EL (cell line): ENCODE measurements around the gene FBXW5.

Source experiments
- DNase-seq: peaks from one replicate; pipeline ENCODE4 v3.0.0-alpha.2; 2016

Gene FBXW5

DNA sequence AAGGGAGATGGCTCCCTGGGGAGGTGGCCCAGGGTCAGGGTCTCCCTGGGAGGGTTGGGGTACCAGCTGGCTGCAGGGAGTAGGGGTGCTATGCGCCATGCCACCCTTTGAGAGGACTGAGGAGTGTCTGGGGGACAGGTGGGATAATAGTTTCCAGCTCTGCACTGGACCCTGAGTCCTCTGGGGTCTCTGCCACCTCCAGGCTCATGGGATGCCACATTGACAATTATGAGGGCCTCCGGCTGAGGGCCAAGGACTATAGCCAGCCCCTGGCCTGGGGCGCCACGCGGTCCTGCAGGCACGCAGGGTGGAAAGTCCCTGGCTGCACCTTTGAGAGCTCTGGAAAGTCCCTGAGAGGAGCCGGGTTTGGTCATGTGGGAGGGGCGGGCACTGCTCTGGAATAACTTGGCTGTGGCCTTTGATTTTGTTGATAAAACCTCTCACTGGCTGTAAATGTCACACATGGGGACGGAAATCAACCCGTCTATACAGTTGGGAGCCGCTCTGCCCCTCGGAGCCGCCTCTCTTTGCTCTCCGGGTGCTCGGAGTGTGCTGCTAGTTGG, 42.2 kb downstream of the FBXW5 start:
- DNase-seq: peak; percentile 68

DNA sequence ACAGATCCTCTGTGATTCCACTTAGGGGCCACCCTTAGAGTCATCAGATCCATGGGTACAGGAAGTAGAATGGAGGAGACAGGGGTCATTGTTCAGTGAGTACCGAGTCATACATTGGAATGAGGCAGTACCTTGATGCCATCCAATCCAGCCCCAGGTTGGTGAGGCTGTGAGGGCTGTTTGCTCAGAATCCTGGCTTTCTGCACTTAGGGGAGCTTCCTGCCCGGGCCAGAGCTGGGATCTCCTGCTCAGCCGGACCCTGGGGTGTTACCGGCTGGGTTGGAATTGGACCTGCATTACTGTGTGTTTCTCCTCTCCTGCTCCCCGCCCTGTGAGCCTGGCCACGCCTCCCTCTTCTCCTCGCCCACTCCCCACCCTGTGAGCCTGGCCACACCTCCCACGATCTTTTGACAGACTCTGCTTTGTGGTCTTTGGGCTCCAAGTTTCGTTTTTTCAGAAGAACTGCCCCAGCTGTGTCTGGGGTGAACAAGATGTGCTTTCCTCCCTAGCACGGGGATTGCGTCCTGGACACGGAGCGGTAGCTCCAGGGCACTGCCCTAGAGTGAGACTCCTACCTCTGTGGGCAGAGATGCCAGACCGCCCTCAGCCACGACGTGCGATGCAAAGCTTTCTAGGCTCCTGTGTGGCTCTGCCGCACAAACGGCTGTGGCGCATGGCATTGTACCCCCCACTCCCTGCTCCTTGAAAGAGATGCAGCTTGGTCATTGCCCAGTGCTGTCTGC, 42.9 kb downstream of the FBXW5 start:
- DNase-seq: peak; percentile 63

DNA sequence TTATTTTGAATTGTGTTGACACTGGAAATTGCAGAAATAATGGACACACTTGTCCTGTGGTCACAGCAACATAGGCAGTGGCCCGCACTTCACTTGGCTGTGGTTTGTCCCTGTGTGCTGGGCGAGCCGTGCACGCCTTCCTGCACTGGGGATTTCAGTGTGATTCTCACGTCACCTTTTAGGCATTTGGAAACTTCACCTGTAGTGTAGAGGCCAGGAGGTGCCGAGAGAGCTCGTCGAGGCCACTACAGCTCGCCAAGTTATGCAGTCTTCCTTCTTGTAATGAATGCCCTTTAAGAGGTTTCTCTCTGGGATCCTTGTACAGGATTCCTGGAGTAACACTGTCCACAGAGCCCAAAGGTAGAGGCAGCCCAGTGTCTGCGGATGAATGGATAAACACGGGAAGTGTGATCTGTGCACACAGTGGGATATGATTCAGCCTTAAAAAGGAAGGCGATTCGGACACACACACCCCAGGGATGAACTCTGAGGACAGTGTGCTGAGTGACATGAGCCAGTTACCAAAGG, 43.5 kb downstream of the FBXW5 start:
- DNase-seq: no peak

DNA sequence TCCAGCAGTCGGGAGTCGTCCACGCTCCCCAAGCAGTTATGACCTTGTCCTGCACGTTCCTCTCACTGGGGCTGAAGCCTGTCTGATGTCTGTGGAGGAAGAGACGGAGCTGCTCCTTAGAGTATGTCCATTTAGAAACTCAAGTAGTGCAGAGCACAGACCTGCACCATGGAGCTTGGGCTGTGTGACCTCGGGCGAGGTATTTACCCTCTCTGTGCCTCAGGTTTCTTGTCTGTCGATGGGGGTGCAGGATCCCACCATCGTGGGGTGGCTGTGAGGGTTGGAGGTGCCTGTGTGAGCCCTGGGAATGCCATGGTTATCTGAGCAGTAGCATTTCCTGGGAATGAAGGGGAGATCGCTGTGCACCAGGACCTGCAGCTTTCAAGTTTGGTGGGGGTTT, 44.0 kb downstream of the FBXW5 start:
- DNase-seq: no peak

DNA sequence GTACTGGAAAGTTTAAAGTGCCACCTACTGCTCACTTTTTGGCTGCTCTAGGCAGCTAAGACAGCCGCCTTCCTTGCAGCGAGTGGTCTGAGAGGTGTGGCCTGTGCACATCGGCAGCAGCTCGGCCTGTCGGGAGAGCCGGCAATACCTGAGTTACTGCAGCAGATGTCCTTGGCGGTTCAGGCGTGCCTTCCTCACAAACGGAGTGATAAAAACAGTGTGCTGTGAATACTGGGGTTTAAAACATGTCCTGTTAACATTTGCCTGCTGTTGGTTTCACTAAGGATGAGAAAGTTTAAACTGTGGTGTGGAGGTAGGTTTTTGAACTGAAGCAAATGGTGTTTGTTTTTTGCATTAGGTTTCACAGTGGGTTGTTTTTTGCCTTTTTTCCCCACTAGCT, 45.3 kb downstream of the FBXW5 start:
- no peak for DNase-seq

DNA sequence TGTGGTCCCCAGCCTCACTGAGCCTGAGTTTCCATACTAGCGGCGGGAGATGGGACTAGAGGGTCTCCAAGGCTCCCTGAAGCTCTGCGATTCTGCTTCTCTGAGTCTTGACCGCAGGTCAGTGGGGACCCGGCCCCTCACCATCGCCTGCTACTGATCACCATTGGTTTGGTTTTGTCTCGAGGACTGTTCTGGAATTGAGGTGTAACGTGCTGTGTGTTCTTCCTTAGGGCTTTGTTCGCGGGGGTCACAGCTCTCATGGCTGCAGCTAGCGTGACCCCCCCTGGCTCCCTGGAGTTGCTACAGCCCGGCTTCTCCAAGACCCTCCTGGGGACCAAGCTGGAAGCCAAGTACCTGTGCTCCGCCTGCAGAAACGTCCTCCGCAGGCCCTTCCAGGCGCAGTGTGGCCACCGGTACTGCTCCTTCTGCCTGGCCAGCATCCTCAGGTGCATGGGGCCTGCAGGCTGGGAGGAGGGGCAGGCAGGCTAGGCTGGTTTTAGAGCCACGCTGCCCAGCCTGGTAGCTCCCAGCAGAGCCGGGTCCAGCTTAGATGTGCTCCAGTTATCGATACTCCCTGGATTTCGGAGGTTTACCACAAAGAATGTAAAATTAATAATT, 45.9 kb downstream of the FBXW5 start:
- DNase-seq: no peak

DNA sequence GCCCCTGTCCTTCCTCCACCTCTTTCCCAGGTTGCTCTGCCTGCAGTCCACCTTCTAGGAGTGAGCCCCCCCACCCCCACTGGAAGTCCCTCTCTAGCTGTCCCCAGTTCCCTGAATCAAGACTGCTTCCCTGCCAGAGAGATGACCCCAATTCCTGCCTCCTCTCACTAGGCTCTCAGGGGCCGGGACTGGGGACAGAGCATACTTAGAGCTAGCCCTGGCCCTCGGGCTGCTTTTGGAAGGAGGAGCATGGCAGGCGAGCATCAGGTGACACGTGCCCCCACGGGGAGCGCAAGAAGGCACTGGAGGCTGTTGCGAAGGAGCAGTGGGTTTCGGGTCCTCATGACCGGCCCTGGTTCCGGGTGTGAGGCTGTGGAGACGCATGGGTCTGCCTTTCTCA, 48.5 kb downstream of the FBXW5 start:
- DNase-seq: no peak

DNA sequence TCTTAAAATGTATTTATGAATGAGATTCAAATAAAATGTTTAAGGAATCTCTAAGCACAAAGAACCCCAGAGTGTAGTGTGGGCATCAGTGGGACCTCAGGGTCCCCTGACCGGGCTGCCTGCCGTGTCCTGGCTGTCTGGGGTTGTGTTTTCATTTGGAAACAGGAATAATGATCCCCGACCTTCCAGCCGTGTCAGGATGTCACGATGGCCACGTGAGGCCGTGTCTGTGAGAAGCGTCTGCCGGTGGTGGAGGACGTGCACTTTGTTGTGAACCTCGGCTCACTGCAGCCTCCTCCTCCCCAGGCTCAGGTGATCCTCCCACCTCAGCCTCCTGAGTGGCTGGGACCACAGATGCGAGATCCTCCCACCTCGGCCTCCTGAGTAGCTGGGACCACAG, 53.9 kb downstream of the FBXW5 start:
- no peak for DNase-seq
